PFSK-1 (cell line): Measurements from ENCODE around the gene NT5DC3.

Experiments
- FOXP2 ChIP-seq: optimal IDR thresholded peaks from 2 replicates; pipeline ENCODE3; 2011; ENCODE audit warnings: borderline replicate concordance, control low read depth, inconsistent platforms; ENCODE audit not compliant: insufficient read depth; ENCODE audit errors: extremely low read length, extremely low read depth
- POLR2AphosphoS5 ChIP-seq: IDR thresholded peaks from 2 replicates; pipeline ENCODE4 v1.6.1; 2012; ENCODE audit warnings: low read depth, mild to moderate bottlenecking, control low read depth, low read length, moderate library complexity
- SIN3A ChIP-seq: IDR thresholded peaks from 2 replicates; pipeline ENCODE4 v1.6.1; 2012; ENCODE audit warnings: mild to moderate bottlenecking, low read length, moderate library complexity, borderline replicate concordance; ENCODE audit not compliant: insufficient read depth
- TAF1 ChIP-seq: IDR thresholded peaks from 2 replicates; pipeline ENCODE4 v1.6.1; 2012; ENCODE audit warnings: low read length, control low read depth, borderline replicate concordance; ENCODE audit not compliant: insufficient read depth
- TF ChIP-seq, protein P1 (sequence below), 2 experiments: IDR thresholded peaks; 2 replicates each; pipeline versions ENCODE4 v1.6.1 to v1.8.0; 2011 to 2012; ENCODE audit warnings: low read depth in 2 of 2, low read length in 2 of 2, control low read depth in 1 of 2, inconsistent platforms in 1 of 2, mild to moderate bottlenecking in 1 of 2, moderate library complexity in 1 of 2; ENCODE audit not compliant: insufficient read depth in 1 of 2

Gene NT5DC3

DNA sequence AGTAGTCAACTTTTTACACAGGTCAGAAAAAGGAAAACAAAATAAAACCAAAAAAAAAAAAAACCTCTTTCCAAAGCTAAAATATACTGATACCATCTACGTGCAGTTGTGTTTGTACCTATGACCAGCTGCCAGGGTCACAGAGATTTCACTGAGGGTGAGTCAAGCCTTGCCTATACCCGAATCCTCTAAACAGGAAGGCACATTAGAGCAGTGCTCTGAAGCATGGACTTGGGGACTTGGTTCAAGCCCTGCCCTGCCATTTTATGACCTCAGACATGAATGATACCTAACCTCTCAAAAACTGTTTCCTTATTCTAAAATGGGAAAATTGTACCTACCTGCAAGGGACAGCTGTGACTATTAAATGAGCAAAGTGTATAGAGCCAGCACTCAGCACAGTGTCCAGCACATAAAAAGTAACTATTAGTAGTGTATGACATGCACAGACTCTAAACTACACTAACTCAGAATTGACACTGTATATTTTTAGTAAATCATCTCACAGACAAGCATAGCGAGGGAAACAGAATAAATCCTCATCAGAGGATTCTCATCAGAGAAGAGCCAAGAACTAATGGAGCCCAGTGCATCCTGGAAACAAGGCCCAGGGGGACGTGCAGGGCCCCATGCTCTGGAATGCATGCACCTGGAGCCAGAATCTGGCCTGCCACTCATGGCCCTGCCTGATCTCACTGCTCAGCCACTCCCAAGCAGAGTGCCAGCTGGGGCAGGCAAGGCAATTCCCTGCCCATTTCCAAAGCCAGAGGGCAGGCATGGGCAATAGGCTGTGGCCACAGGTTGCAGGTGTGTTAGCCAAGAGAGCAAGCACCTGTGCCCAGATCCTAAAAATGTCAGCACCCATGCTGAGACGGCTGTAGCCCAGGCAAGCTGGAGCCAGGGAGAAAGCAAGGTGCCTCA, 57.0 kb downstream of the NT5DC3 start:
- no peak for TF ChIP-seq FOXP2
- TF ChIP-seq, protein P1, sequence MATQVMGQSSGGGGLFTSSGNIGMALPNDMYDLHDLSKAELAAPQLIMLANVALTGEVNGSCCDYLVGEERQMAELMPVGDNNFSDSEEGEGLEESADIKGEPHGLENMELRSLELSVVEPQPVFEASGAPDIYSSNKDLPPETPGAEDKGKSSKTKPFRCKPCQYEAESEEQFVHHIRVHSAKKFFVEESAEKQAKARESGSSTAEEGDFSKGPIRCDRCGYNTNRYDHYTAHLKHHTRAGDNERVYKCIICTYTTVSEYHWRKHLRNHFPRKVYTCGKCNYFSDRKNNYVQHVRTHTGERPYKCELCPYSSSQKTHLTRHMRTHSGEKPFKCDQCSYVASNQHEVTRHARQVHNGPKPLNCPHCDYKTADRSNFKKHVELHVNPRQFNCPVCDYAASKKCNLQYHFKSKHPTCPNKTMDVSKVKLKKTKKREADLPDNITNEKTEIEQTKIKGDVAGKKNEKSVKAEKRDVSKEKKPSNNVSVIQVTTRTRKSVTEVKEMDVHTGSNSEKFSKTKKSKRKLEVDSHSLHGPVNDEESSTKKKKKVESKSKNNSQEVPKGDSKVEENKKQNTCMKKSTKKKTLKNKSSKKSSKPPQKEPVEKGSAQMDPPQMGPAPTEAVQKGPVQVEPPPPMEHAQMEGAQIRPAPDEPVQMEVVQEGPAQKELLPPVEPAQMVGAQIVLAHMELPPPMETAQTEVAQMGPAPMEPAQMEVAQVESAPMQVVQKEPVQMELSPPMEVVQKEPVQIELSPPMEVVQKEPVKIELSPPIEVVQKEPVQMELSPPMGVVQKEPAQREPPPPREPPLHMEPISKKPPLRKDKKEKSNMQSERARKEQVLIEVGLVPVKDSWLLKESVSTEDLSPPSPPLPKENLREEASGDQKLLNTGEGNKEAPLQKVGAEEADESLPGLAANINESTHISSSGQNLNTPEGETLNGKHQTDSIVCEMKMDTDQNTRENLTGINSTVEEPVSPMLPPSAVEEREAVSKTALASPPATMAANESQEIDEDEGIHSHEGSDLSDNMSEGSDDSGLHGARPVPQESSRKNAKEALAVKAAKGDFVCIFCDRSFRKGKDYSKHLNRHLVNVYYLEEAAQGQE (IDR thresholded peaks at IDR 0.05; ENCODE audit: insufficient read depth in 1 of 2, low read depth in 2 of 2, low read length in 2 of 2), result no peak
- TF ChIP-seq POLR2AphosphoS5, result no peak
- TF ChIP-seq TAF1, result no peak
- TF ChIP-seq SIN3A, result no peak

DNA sequence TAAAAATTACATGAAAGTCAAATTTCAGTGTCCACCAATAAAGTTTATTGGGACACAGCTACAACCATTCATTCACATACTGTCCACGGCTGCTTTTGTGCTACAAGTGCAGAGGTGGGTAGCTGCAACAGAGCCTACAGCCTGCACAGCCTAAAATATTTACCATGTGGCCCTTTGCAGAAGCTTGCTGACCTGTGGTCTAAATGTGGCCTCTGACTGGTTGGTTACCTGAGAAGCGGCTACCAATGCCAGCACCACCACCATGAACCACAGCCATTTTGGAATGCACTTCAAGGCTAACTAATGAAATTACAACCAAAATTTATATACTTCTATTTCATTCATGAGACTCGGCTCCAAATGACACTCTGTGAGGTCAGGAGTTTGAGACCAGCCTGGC, 58.6 kb downstream of the NT5DC3 start:
- TF ChIP-seq FOXP2, result no peak
- no peak for TF ChIP-seq SIN3A
- TF ChIP-seq, protein P1 (IDR thresholded peaks at IDR 0.05; ENCODE audit: insufficient read depth in 1 of 2, low read depth in 2 of 2, low read length in 2 of 2), result no peak
- no peak for TF ChIP-seq TAF1
- no peak for TF ChIP-seq POLR2AphosphoS5

DNA sequence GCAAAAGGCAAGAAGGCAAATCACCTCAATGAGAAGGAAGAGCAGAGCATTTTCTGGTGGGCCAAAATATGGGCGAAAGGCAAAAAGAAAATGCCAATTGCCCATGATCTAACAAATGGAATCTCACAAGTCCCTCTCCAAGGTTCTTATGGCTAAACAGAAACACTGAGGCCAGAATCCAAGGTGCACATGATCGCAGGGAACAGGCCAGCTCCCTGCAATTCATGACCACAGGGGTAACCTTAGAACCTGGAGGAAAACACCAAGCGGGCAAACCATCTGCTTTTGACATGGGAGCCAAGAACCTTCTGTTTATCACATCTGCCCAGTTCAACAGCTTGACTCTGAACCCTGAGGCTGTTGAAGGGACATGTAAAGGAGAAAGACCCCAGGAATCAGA, 60.0 kb downstream of the NT5DC3 start:
- no peak for TF ChIP-seq FOXP2
- TF ChIP-seq, protein P1 (IDR thresholded peaks at IDR 0.05; ENCODE audit: insufficient read depth in 1 of 2, low read depth in 2 of 2, low read length in 2 of 2), result 0 out of 4 replicates have a peak, but pooled peaks of 1 of the 2 experiments have one; percentile 30
- TF ChIP-seq SIN3A, result no peak
- no peak for TF ChIP-seq POLR2AphosphoS5

DNA sequence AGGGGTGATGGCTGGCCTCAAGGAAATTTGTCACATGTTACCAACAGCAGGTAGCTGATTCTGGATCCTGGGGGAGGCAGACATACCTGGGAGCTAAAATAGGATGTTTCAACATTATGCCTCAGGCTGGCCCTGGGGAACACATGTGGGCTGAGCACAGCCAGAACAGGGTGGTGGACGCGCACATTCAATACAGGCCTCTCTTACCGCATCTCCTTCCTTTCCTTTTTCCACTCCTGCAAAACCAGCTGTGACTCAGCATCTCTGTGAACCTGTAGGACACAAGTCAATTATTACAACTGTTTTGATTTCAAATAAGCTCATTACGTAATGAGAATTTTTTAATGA, 61.0 kb downstream of the NT5DC3 start:
- TF ChIP-seq SIN3A, result no peak
- TF ChIP-seq TAF1, result no peak
- TF ChIP-seq, protein P1 (IDR thresholded peaks at IDR 0.05; ENCODE audit: insufficient read depth in 1 of 2, low read depth in 2 of 2, low read length in 2 of 2), result no peak
- no peak for TF ChIP-seq POLR2AphosphoS5
